ENCODE measurements around the gene FAM229A. TPM values are rescaled to one million over a fixed set of nuclear protein-coding genes. Genes with fewer than 3 reads are reported as not detected.

Gene FAM229A
- total RNA-seq, 1 experiment from 2014 or later, result 9.4 TPM

- TF ChIP-seq, protein P1, sequence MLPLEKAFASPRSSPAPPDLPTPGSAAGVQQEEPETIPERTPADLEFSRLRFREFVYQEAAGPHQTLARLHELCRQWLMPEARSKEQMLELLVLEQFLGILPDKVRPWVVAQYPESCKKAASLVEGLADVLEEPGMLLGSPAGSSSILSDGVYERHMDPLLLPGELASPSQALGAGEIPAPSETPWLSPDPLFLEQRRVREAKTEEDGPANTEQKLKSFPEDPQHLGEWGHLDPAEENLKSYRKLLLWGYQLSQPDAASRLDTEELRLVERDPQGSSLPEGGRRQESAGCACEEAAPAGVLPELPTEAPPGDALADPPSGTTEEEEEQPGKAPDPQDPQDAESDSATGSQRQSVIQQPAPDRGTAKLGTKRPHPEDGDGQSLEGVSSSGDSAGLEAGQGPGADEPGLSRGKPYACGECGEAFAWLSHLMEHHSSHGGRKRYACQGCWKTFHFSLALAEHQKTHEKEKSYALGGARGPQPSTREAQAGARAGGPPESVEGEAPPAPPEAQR (CRISPR knock-in tag; IDR thresholded peaks at IDR 0.05), result no peak
- TF ChIP-seq NFYB (CRISPR knock-in tag; conservative IDR thresholded peaks at IDR 0.05; ENCODE audit: low read depth) (no peak), ETV6 (CRISPR knock-in tag; IDR thresholded peaks at IDR 0.05) (no peak), NFATC4 (CRISPR knock-in tag; IDR thresholded peaks at IDR 0.05) (0 out of 2 replicates have a peak, but pooled peaks have one; percentile 35), ZNF671 (CRISPR knock-in tag; IDR thresholded peaks at IDR 0.05) (peak; percentile 87), FOXJ3 (CRISPR knock-in tag; IDR thresholded peaks at IDR 0.05; ENCODE audit: borderline replicate concordance) (no peak), TEAD4 (CRISPR knock-in tag; IDR thresholded peaks at IDR 0.05) (no peak), JUN (CRISPR knock-in tag; IDR thresholded peaks at IDR 0.05) (no peak), PREB (CRISPR knock-in tag; IDR thresholded peaks at IDR 0.05; ENCODE audit: borderline replicate concordance) (no peak), GABPB1 (CRISPR knock-in tag; IDR thresholded peaks at IDR 0.05) (no peak), ZNF423 (CRISPR knock-in tag; IDR thresholded peaks at IDR 0.05) (no peak), ESRRA (CRISPR knock-in tag; IDR thresholded peaks at IDR 0.05; ENCODE audit: borderline replicate concordance) (no peak), IRF1 (CRISPR knock-in tag; IDR thresholded peaks at IDR 0.05) (no peak), ZNF121 (CRISPR knock-in tag; IDR thresholded peaks at IDR 0.05) (no peak), RELA (CRISPR knock-in tag; IDR thresholded peaks at IDR 0.05; ENCODE audit: borderline replicate concordance) (no peak), ATF6 (CRISPR knock-in tag; IDR thresholded peaks at IDR 0.05) (no peak), ATF1 (CRISPR knock-in tag; IDR thresholded peaks at IDR 0.05) (no peak)
- TF ChIP-seq, protein P2, sequence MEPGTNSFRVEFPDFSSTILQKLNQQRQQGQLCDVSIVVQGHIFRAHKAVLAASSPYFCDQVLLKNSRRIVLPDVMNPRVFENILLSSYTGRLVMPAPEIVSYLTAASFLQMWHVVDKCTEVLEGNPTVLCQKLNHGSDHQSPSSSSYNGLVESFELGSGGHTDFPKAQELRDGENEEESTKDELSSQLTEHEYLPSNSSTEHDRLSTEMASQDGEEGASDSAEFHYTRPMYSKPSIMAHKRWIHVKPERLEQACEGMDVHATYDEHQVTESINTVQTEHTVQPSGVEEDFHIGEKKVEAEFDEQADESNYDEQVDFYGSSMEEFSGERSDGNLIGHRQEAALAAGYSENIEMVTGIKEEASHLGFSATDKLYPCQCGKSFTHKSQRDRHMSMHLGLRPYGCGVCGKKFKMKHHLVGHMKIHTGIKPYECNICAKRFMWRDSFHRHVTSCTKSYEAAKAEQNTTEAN (CRISPR knock-in tag; IDR thresholded peaks at IDR 0.05), result no peak
Measured at GRCh38 chr1:32332290-32333079, 29.8 kb downstream of the FAM229A start (continued).

- peaks cover 61% of the 10 kb centered on the region for H3K36me3 Mint-ChIP-seq
- no peaks in the 10 kb centered on the region for H3K27me3 Mint-ChIP-seq (ENCODE audit: low read depth)
- peaks cover 29% of the 10 kb centered on the region for H3K4me1 Mint-ChIP-seq
- POLR2A ChIA-PET, result interaction anchor here (0.6 to 1.8 kb wide), 6 partner anchors 9 to 382 kb away, joined by 3 to 9 read pairs (median 4); no protein-coding TSS in a partner anchor
- ATAC-seq (no peak), DNase-seq (ENCODE audit: low spot score) (no peak)
- TF ChIP-seq ATF6 (CRISPR knock-in tag; IDR thresholded peaks at IDR 0.05), result no peak
- 0 out of 2 replicates have a peak, but pooled peaks have one; percentile 35 for TF ChIP-seq NFATC4 (CRISPR knock-in tag; IDR thresholded peaks at IDR 0.05)
- H3K27ac Mint-ChIP-seq, result peak overlapping the region; percentile 94
- H3K9me3 Mint-ChIP-seq, result no peaks in the 10 kb centered on the region
- no peak overlapping the region for H3K4me3 Mint-ChIP-seq
- CTCF ChIA-PET, result interaction anchor here (1.1 to 3.0 kb wide), 3 partner anchors 10 to 116 kb away, joined by 5 to 16 read pairs (median 5); no protein-coding TSS in a partner anchor
Measured at GRCh38 chr1:32331549-32331948, 30.7 kb downstream of the FAM229A start.
